HepG2 (cell line): Measurements from ENCODE around the gene KCNIP4. TPM values are rescaled to one million over a fixed set of nuclear protein-coding genes. Genes with fewer than 3 reads are reported as not detected.

Experiments
- ATAC-seq: fragments of 200-7000 bp; cut with Tn5 transposase; 3 replicates; pipeline ENCODE4 v1.9.1; 2020; ENCODE audit warnings: mild to moderate bottlenecking, moderate library complexity
- BruUV-seq: library from RNA; stranded (reverse); fragments of 400-500 nt; replicated peaks from 2 replicates; lab custom pipeline; 2021; lab: Mats Ljungman, UMichigan
- CTCF ChIA-PET: fragments of 300-600 bp; formaldehyde crosslinking; extraction: SDS; loops from one replicate; lab custom pipeline; 2021; ENCODE audit warnings: low total read pairs, inconsistent platforms, low intra/inter-chr PET ratio; lab: Yijun Ruan, JAX
- POLR2A ChIA-PET: fragments of 350-600 bp; sonication (Branson Sonifier 250); formaldehyde crosslinking; loops from one replicate; lab custom pipeline; 2020; ENCODE audit warnings: antibody characterized with exemption, inconsistent platforms; lab: Yijun Ruan, JAX
- DNase-seq: peaks from one replicate; pipeline ENCODE4 v3.0.0-alpha.2; 2015; ENCODE audit warnings: low spot score
- FAIRE-seq: peaks from 3 replicates; lab custom pipeline; 2011; peaks lifted over from hg19 to GRCh38; lab: Jason Lieb, UNC
- H2AFZ ChIP-seq: one replicate; pipeline ENCODE4 v1.6.1; 2011; ENCODE audit warnings: low read length, inconsistent platforms
- H3K27ac ChIP-seq: fragments of 300-600 bp; 3 replicates; pipeline ENCODE4 v1.8.0; 2011; ENCODE audit warnings: mixed run types, mild to moderate bottlenecking, mixed read lengths, low read length, inconsistent platforms; ENCODE audit not compliant: insufficient read depth; ENCODE audit errors: extremely low read length
- H3K27me3 ChIP-seq, 2 experiments: fragments of 200-600 bp in 1 of 2; 2 replicates in 1 of 2; 3 replicates in 1 of 2; pipeline versions ENCODE4 v1.6.0 to v1.8.0; 2011; ENCODE audit warnings: low read length in 2 of 2, mild to moderate bottlenecking in 2 of 2, moderate library complexity in 2 of 2, inconsistent platforms in 1 of 2; ENCODE audit not compliant: insufficient read depth in 2 of 2, control insufficient read depth in 1 of 2
- H3K36me3 ChIP-seq, 2 experiments: fragments of 200-600 bp in 1 of 2; replicated peaks in 1 of 2; 2 replicates in 1 of 2; 3 replicates in 1 of 2; pipeline versions ENCODE4 v1.5.1 to v1.8.0; 2011; ENCODE audit warnings: low read length in 2 of 2, inconsistent platforms in 1 of 2; ENCODE audit not compliant: insufficient read depth in 2 of 2, control insufficient read depth in 1 of 2
- H3K4me1 ChIP-seq: 2 replicates; pipeline ENCODE4 v1.5.1; 2012; ENCODE audit warnings: low read length, inconsistent platforms; ENCODE audit not compliant: insufficient read depth
- H3K4me2 ChIP-seq: 2 replicates; pipeline ENCODE4 v1.6.0; 2011; ENCODE audit warnings: low read depth, low read length, inconsistent platforms
- H3K4me3 ChIP-seq, 3 experiments: fragments of 200-600 bp in 1 of 3; sonication (generic), shearing (Covaris generic) in 1 of 3; replicated peaks in 1 of 3; 2 replicates each; pipeline ENCODE4 v1.5.1; 2011 to 2016; ENCODE audit warnings: low read length in 3 of 3, inconsistent platforms in 2 of 3, low read depth in 2 of 3, mild to moderate bottlenecking in 2 of 3, control low read depth in 1 of 3, mixed read lengths in 1 of 3; ENCODE audit not compliant: insufficient read depth in 1 of 3
- H3K79me2 ChIP-seq: one replicate; pipeline ENCODE4 v1.6.1; 2011; ENCODE audit warnings: low read length, inconsistent platforms; ENCODE audit not compliant: insufficient read depth
- H3K9ac ChIP-seq: 2 replicates; pipeline ENCODE4 v1.6.0; 2011; ENCODE audit warnings: mild to moderate bottlenecking, low read depth, low read length, inconsistent platforms; ENCODE audit not compliant: insufficient read depth
- H3K9me3 ChIP-seq: 2 replicates; pipeline ENCODE4 v1.5.1; 2012; ENCODE audit warnings: mild to moderate bottlenecking, low read length
- H4K20me1 ChIP-seq: 2 replicates; pipeline ENCODE4 v1.6.0; 2011; ENCODE audit warnings: inconsistent platforms, mild to moderate bottlenecking, low read length, moderate library complexity; ENCODE audit not compliant: insufficient read depth
- DZIP1 ChIP-seq: sonication (generic); formaldehyde crosslinking; IDR thresholded peaks from 2 replicates; pipeline ENCODE4 v1.5.0; 2020; ENCODE audit warnings: mild to moderate bottlenecking, missing genetic modification reagents
- FOXK1 ChIP-seq: sonication (generic); formaldehyde crosslinking; IDR thresholded peaks from 2 replicates; pipeline ENCODE4 v1.4.0; 2020; ENCODE audit warnings: low read depth, missing genetic modification reagents, borderline replicate concordance
- HDAC2 ChIP-seq: sonication (generic); formaldehyde crosslinking; IDR thresholded peaks from 2 replicates; pipeline ENCODE4 v1.4.0; 2020; ENCODE audit warnings: missing genetic modification reagents
- HOXA7 ChIP-seq: sonication (generic); formaldehyde crosslinking; IDR thresholded peaks from 2 replicates; pipeline ENCODE4 v1.8.1; 2022; ENCODE audit warnings: mild to moderate bottlenecking, missing genetic modification reagents, moderate library complexity
- IKZF5 ChIP-seq: IDR thresholded peaks from 2 replicates; pipeline ENCODE4 v1.6.1; 2018; ENCODE audit warnings: missing genetic modification reagents, mild to moderate bottlenecking, missing compliant biosample characterization
- KDM6A ChIP-seq: IDR thresholded peaks from 2 replicates; pipeline ENCODE4 v1.6.1; 2016; ENCODE audit warnings: low read depth
- NBN ChIP-seq: fragments of 450-650 bp; conservative IDR thresholded peaks from 2 replicates; pipeline ENCODE4 v1.6.1; 2017
- SNAI1 ChIP-seq: sonication (generic); formaldehyde crosslinking; IDR thresholded peaks from 2 replicates; pipeline ENCODE4 v1.5.0; 2020; ENCODE audit warnings: mild to moderate bottlenecking, missing genetic modification reagents, borderline replicate concordance
- SP5 ChIP-seq: IDR thresholded peaks from 2 replicates; pipeline ENCODE4 v1.6.1; 2016; ENCODE audit warnings: low read depth, borderline replicate concordance
- STAT6 ChIP-seq: sonication (generic); formaldehyde crosslinking; IDR thresholded peaks from 2 replicates; pipeline ENCODE4 v1.4.0; 2020; ENCODE audit warnings: missing genetic modification reagents, mild to moderate bottlenecking, borderline replicate concordance
- ZNF121 ChIP-seq: sonication (generic); formaldehyde crosslinking; IDR thresholded peaks from 2 replicates; pipeline ENCODE4 v1.5.0; 2020; ENCODE audit warnings: mild to moderate bottlenecking, missing genetic modification reagents
- ZNF549 ChIP-seq: sonication (generic); formaldehyde crosslinking; IDR thresholded peaks from 2 replicates; pipeline ENCODE4 v1.5.0; 2020; ENCODE audit warnings: missing genetic modification reagents
- ZNF629 ChIP-seq: sonication (generic); formaldehyde crosslinking; conservative IDR thresholded peaks from 2 replicates; pipeline ENCODE4 v1.5.0; 2020; ENCODE audit warnings: missing genetic modification reagents
- ZNF713 ChIP-seq: sonication (generic); formaldehyde crosslinking; IDR thresholded peaks from 2 replicates; pipeline ENCODE4 v1.4.0; 2020; ENCODE audit warnings: mild to moderate bottlenecking, missing genetic modification reagents
- ZNF740 ChIP-seq: sonication (generic); formaldehyde crosslinking; IDR thresholded peaks from 2 replicates; pipeline ENCODE4 v1.4.0; 2020; ENCODE audit warnings: missing genetic modification reagents
- ZNF782 ChIP-seq: sonication (generic); formaldehyde crosslinking; IDR thresholded peaks from 2 replicates; pipeline ENCODE4 v1.4.0; 2020; ENCODE audit warnings: missing genetic modification reagents, mild to moderate bottlenecking, borderline replicate concordance
- ZNF891 ChIP-seq: sonication (generic); formaldehyde crosslinking; IDR thresholded peaks from 2 replicates; pipeline ENCODE4 v1.5.0; 2020; ENCODE audit warnings: mild to moderate bottlenecking, missing genetic modification reagents
- WGBS: methylation state at CpG from one replicate; pipeline ENCODE4 v1.1.6; 2017; ENCODE audit warnings: low lambda C conversion rate; 5-methylcytosine and 5-hydroxymethylcytosine counted together
- in situ Hi-C: cut with HindIII; loops from 2 replicates; pipeline ENCODE4 v1.10.0; 2017; ENCODE audit warnings: low pct_unique_long_range_greater_than_20kb; ENCODE audit not compliant: extremely low pct_ligation_motif_present
- intact Hi-C: fragments of 100-400 bp; cut with micrococcal nuclease; formaldehyde crosslinking; loops from one replicate; pipeline ENCODE4 v1.10.0; 2022; ENCODE audit not compliant: unreplicated experiment
- polyA plus RNA-seq, 8 experiments: library from polyadenylated mRNA; depleted of rRNA in 3 of 8; stranded (reverse) in 7 of 8; unstranded in 1 of 8; fragments of >200 nt; fragmentation: Illumina TruSeq in 4 of 8; extraction: Trizol in 4 of 8; gene quantifications; 2 replicates each; pipeline versions ENCODE4 v1.2.1 to v1.2.3, GENCODE V29; 2011 to 2016; ENCODE audit warnings: low read depth in 4 of 8, missing spikeins in 1 of 8, mixed read lengths in 1 of 8; ENCODE audit not compliant: insufficient read depth in 1 of 8
- total RNA-seq, 5 experiments: library from RNA; depleted of rRNA; stranded (reverse); fragments of >200 nt; fragmentation: Illumina TruSeq; extraction: Trizol; gene quantifications; 2 replicates each; pipeline ENCODE4 v1.2.3, GENCODE V29; 2016; ENCODE audit warnings: low read depth in 1 of 5

The KCNIP4 gene
- total and polyA plus RNA-seq, 2 of the 13 experiments (the other 11 are each of a cell fraction or from before 2014, with no cell fraction given), result 0.09 TPM; not detected in 1

GRCh38 chr4:20960291-20960690 is 988.3 kb downstream of the KCNIP4 start (continued):
- TF ChIP-seq ZNF549 (CRISPR knock-in tag) (no peak), SP5 (CRISPR knock-in tag) (no peak)
- TF ChIP-seq, all 625 proteins: peak for 0

- Histone ChIP-seq H3K9me3 (peaks cover 18% of the 10 kb centered on the region), H3K36me3 (no peaks in the 10 kb centered on the region), H4K20me1 (no peaks in the 10 kb centered on the region), H3K4me2 (no peak overlapping the region), H2AFZ (no peak overlapping the region), H3K4me3 (no peak overlapping the region), H3K27me3 (no peaks in the 10 kb centered on the region), H3K4me1 (no peaks in the 10 kb centered on the region), H3K9ac (no peak overlapping the region), H3K79me2 (no peaks in the 10 kb centered on the region), H3K27ac (no peak overlapping the region)
- DNase-seq (no peak), FAIRE-seq (no peak), ATAC-seq (no peak)
- in situ Hi-C loops, result no loop called here
- ChIA-PET CTCF (no interaction called here), POLR2A (no interaction called here)
- intact Hi-C loops, result no loop called here
- no TSS peak for BruUV-seq
- TF ChIP-seq ZNF629 (CRISPR knock-in tag) (no peak), STAT6 (CRISPR knock-in tag) (no peak), NBN (no peak), DZIP1 (CRISPR knock-in tag) (no peak), ZNF121 (no peak), FOXK1 (CRISPR knock-in tag) (no peak), ZNF713 (no peak), ZNF782 (no peak), KDM6A (no peak), ZNF891 (no peak), HDAC2 (CRISPR knock-in tag) (no peak), ZNF740 (CRISPR knock-in tag) (no peak), SNAI1 (CRISPR knock-in tag) (no peak), IKZF5 (CRISPR knock-in tag) (no peak), HOXA7 (no peak)
- 27% methylated on average over 5 of the region's 5 CpGs for WGBS
These were observed 994.0 kb downstream of the KCNIP4 start for GRCh38 chr4:20954541-20954940.
